IPS-18c (cell line): ENCODE data around the gene CATSPERD.

Source experiments
- H3K4me3 ChIP-seq: 2 replicates; pipeline ENCODE4 v1.7.0; 2013; ENCODE audit warnings: low read depth, mild to moderate bottlenecking, low read length, moderate library complexity; ENCODE audit not compliant: insufficient read depth
- H3K9me3 ChIP-seq: one replicate; pipeline ENCODE4 v1.6.1; 2013; ENCODE audit warnings: mild to moderate bottlenecking, low read length, moderate library complexity; ENCODE audit not compliant: control insufficient read depth, insufficient read depth

CATSPERD gene

GRCh38 chr19:5805462-5806132 lies 85.2 kb downstream of the CATSPERD start:
- H3K4me3 ChIP-seq: peak overlapping the region; percentile 49

GRCh38 chr19:5806133-5806489 lies 85.7 kb downstream of the CATSPERD start:
- H3K9me3 ChIP-seq: no peaks in the 10 kb centered on the region
- H3K4me3 ChIP-seq: peak overlapping the region; percentile 20; the same call in 1 of the 2 replicates

More at GRCh38 chr19:5805462-5806132, 85.2 kb downstream of the CATSPERD start:
- no peaks in the 10 kb centered on the region for H3K9me3 ChIP-seq

- Histone ChIP-seq H3K9me3 (no peaks in the 10 kb centered on the region), H3K4me3 (no peak overlapping the region)
These were observed 86.5 kb downstream of the CATSPERD start for GRCh38 chr19:5806905-5807304.

GRCh38 chr19:5808120-5808816 lies 87.8 kb downstream of the CATSPERD start:
- Histone ChIP-seq H3K9me3 (no peaks in the 10 kb centered on the region), H3K4me3 (no peak overlapping the region)

- Histone ChIP-seq H3K9me3 (no peaks in the 10 kb centered on the region), H3K4me3 (no peak overlapping the region)
These were observed 88.6 kb downstream of the CATSPERD start for GRCh38 chr19:5809053-5809452.

GRCh38 chr19:5809469-5809868 lies 89.0 kb downstream of the CATSPERD start:
- Histone ChIP-seq H3K9me3 (no peaks in the 10 kb centered on the region), H3K4me3 (no peak overlapping the region)

GRCh38 chr19:5811117-5811516 lies 90.7 kb downstream of the CATSPERD start:
- Histone ChIP-seq H3K9me3 (no peaks in the 10 kb centered on the region), H3K4me3 (no peak overlapping the region)

GRCh38 chr19:5814123-5814851 lies 93.8 kb downstream of the CATSPERD start:
- peaks cover 2% of the 10 kb centered on the region for H3K9me3 ChIP-seq
- no peak overlapping the region for H3K4me3 ChIP-seq

GRCh38 chr19:5814852-5815246 lies 94.4 kb downstream of the CATSPERD start:
- H3K9me3 ChIP-seq: peaks cover 2% of the 10 kb centered on the region
- no peak overlapping the region for H3K4me3 ChIP-seq

GRCh38 chr19:5817218-5817617 lies 96.8 kb downstream of the CATSPERD start:
- Histone ChIP-seq H3K4me3 (no peak overlapping the region), H3K9me3 (peaks cover 2% of the 10 kb centered on the region)

- H3K9me3 ChIP-seq: peaks cover 2% of the 10 kb centered on the region
- no peak overlapping the region for H3K4me3 ChIP-seq
These were observed 98.2 kb downstream of the CATSPERD start for GRCh38 chr19:5818594-5818993.

- Histone ChIP-seq H3K9me3 (peaks cover 4% of the 10 kb centered on the region), H3K4me3 (no peak overlapping the region)
These were observed 100.3 kb downstream of the CATSPERD start for GRCh38 chr19:5820785-5821184.

- H3K4me3 ChIP-seq: no peak overlapping the region
- peaks cover 4% of the 10 kb centered on the region for H3K9me3 ChIP-seq
These were observed 101.2 kb downstream of the CATSPERD start for GRCh38 chr19:5821521-5822180.

- Histone ChIP-seq H3K4me3 (no peak overlapping the region), H3K9me3 (peaks cover 4% of the 10 kb centered on the region)
These were observed 101.9 kb downstream of the CATSPERD start for GRCh38 chr19:5822181-5822844.

- H3K4me3 ChIP-seq: no peak overlapping the region
- H3K9me3 ChIP-seq: peaks cover 4% of the 10 kb centered on the region
These were observed 103.3 kb downstream of the CATSPERD start for GRCh38 chr19:5823579-5824281.

- Histone ChIP-seq H3K4me3 (no peak overlapping the region), H3K9me3 (peaks cover 2% of the 10 kb centered on the region)
These were observed 104.3 kb downstream of the CATSPERD start for GRCh38 chr19:5824751-5825150.

- no peak overlapping the region for H3K4me3 ChIP-seq
- H3K9me3 ChIP-seq: peaks cover 2% of the 10 kb centered on the region
These were observed 104.7 kb downstream of the CATSPERD start for GRCh38 chr19:5825178-5825577.
